DND-41 (cell line): ENCODE results near the gene WNT5A.

Experiments used
- EZH2 ChIP-seq: IDR thresholded peaks from 3 replicates; pipeline ENCODE4 v1.6.1; 2012; ENCODE audit warnings: borderline replicate concordance, low read depth, mild to moderate bottlenecking, moderate library complexity, low read length, inconsistent platforms; ENCODE audit not compliant: severe bottlenecking
- TF ChIP-seq, protein P1 (sequence below): IDR thresholded peaks from 2 replicates; pipeline ENCODE4 v1.5.1; 2012; ENCODE audit warnings: borderline replicate concordance, low read length, moderate library complexity, mild to moderate bottlenecking; ENCODE audit not compliant: poor library complexity, severe bottlenecking; ENCODE audit errors: extremely low read depth

DNA sequence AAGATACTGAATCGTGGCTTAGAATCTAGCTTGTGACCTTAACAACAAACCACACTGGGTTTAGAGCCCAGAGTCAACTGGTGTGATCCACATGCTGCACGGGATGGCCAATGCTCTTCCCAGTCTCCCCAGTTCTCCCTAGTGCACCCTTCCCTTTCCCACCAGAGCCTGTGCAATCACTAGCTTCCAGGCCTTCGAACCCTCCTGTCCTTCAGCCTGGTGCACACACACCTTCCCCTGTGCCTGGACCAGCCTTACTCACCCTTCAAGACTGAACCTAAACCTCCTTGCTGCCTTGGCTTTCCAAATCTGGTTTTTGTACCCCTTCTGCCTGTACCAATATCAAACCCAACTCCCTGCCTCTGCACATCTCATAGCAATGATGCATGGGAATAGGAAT lies 43.8 kb downstream of the WNT5A start:
- TF ChIP-seq, protein P1, sequence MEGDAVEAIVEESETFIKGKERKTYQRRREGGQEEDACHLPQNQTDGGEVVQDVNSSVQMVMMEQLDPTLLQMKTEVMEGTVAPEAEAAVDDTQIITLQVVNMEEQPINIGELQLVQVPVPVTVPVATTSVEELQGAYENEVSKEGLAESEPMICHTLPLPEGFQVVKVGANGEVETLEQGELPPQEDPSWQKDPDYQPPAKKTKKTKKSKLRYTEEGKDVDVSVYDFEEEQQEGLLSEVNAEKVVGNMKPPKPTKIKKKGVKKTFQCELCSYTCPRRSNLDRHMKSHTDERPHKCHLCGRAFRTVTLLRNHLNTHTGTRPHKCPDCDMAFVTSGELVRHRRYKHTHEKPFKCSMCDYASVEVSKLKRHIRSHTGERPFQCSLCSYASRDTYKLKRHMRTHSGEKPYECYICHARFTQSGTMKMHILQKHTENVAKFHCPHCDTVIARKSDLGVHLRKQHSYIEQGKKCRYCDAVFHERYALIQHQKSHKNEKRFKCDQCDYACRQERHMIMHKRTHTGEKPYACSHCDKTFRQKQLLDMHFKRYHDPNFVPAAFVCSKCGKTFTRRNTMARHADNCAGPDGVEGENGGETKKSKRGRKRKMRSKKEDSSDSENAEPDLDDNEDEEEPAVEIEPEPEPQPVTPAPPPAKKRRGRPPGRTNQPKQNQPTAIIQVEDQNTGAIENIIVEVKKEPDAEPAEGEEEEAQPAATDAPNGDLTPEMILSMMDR: no peak
- TF ChIP-seq EZH2: no peak
